MM.1S (cell line): Measurements from ENCODE around the gene STRADB.

Experiments
- DNase-seq: peaks from one replicate; pipeline ENCODE4 v3.0.0-alpha.2; 2015
- H2AFZ ChIP-seq: fragments of 300-600 bp; sonication (generic); 2 replicates; pipeline ENCODE4 v1.6.0; 2016; ENCODE audit warnings: antibody characterized with exemption, low read length
- H3F3A ChIP-seq: fragments of 300-600 bp; sonication (generic); 2 replicates; pipeline ENCODE4 v1.6.1; 2016; ENCODE audit warnings: mild to moderate bottlenecking, antibody characterized with exemption, low read length, moderate library complexity, mixed read lengths; ENCODE audit not compliant: insufficient read depth
- H3K27ac ChIP-seq: fragments of 300-600 bp; sonication (generic); 2 replicates; pipeline ENCODE4 v1.5.1; 2016; ENCODE audit warnings: mild to moderate bottlenecking, low read length
- H3K27me3 ChIP-seq: fragments of 300-600 bp; sonication (generic); replicated peaks from 2 replicates; pipeline ENCODE4 v1.6.0; 2016; ENCODE audit warnings: low read length; ENCODE audit not compliant: insufficient read depth
- H3K36me3 ChIP-seq: fragments of 300-600 bp; sonication (generic); replicated peaks from 2 replicates; pipeline ENCODE4 v1.6.1; 2016; ENCODE audit warnings: mild to moderate bottlenecking, low read length, mixed read lengths; ENCODE audit not compliant: insufficient read depth
- H3K4me1 ChIP-seq: fragments of 300-600 bp; sonication (generic); 2 replicates; pipeline ENCODE4 v1.6.1; 2016; ENCODE audit warnings: low read length, mixed read lengths
- H3K4me2 ChIP-seq: fragments of 300-600 bp; sonication (generic); 2 replicates; pipeline ENCODE4 v1.6.0; 2016; ENCODE audit warnings: low read depth, low read length
- H3K4me3 ChIP-seq: fragments of 300-600 bp; sonication (generic); 2 replicates; pipeline ENCODE4 v1.5.1; 2016; ENCODE audit warnings: low read length, mixed read lengths
- H3K79me2 ChIP-seq: fragments of 300-600 bp; sonication (generic); 2 replicates; pipeline ENCODE4 v1.6.1; 2016; ENCODE audit warnings: mixed run types, low read length, mixed read lengths
- H3K9ac ChIP-seq: fragments of 300-600 bp; sonication (generic); 2 replicates; pipeline ENCODE4 v1.6.1; 2016; ENCODE audit warnings: low read length, mixed read lengths
- H3K9me2 ChIP-seq: fragments of 300-600 bp; sonication (generic); replicated peaks from 2 replicates; pipeline ENCODE4 v1.6.1; 2016; ENCODE audit warnings: mild to moderate bottlenecking, low read length, mixed read lengths; ENCODE audit not compliant: insufficient read depth
- H3K9me3 ChIP-seq: fragments of 300-600 bp; sonication (generic); replicated peaks from 2 replicates; pipeline ENCODE4 v1.6.1; 2016; ENCODE audit warnings: mild to moderate bottlenecking, low read length, mixed read lengths; ENCODE audit not compliant: insufficient read depth
- H4K20me1 ChIP-seq: fragments of 300-600 bp; sonication (generic); 2 replicates; pipeline ENCODE4 v1.6.1; 2016; ENCODE audit warnings: mild to moderate bottlenecking, low read length, moderate library complexity, mixed read lengths; ENCODE audit not compliant: insufficient read depth
- EZH2 ChIP-seq: fragments of 300-600 bp; sonication (generic); optimal IDR thresholded peaks from 2 replicates; pipeline ENCODE3; 2017; ENCODE audit warnings: low read depth, mild to moderate bottlenecking, antibody characterized with exemption, low read length, mixed read lengths
- EZH2phosphoT487 ChIP-seq: fragments of 300-600 bp; sonication (generic); IDR thresholded peaks from 2 replicates; pipeline ENCODE4 v1.6.1; 2018; ENCODE audit warnings: antibody characterized with exemption, low read length
- TF ChIP-seq, protein P1 (sequence below): fragments of 300-600 bp; sonication (generic); IDR thresholded peaks from 2 replicates; pipeline ENCODE4 v1.5.1; 2016; ENCODE audit warnings: antibody characterized with exemption, low read length, mixed read lengths

Gene STRADB

DNA sequence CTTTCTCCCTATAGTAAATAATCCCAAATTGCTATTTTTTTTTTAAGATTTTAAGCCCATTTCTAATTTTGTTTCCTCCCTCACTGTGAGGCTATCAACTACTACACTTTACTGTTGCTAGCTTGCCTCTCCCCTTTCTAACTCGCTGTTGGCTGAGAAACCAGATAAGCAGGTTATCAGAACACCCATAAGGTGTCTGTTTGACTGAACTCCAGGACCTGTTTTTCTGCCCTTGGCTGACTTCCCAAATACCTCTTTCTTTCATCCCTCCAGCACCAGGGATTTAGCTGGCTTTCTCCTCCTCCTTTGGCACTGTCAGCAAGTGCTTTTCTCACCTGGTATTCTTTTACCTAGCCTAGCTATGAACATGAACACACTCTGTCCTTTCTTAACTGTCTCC lies 11.4 kb upstream of the STRADB start:
- no peak overlapping the region for H3K27ac ChIP-seq
- DNase-seq = no peak
- no peaks in the 10 kb centered on the region for H3F3A ChIP-seq
- H3K4me1 ChIP-seq = peaks cover 8% of the 10 kb centered on the region
- no peaks in the 10 kb centered on the region for H3K27me3 ChIP-seq
- H3K9me3 ChIP-seq = no peaks in the 10 kb centered on the region
- no peak overlapping the region for H2AFZ ChIP-seq
- no peak overlapping the region for H3K9ac ChIP-seq
- H3K4me3 ChIP-seq = no peak overlapping the region
- H4K20me1 ChIP-seq = no peaks in the 10 kb centered on the region
- TF ChIP-seq, protein P1, sequence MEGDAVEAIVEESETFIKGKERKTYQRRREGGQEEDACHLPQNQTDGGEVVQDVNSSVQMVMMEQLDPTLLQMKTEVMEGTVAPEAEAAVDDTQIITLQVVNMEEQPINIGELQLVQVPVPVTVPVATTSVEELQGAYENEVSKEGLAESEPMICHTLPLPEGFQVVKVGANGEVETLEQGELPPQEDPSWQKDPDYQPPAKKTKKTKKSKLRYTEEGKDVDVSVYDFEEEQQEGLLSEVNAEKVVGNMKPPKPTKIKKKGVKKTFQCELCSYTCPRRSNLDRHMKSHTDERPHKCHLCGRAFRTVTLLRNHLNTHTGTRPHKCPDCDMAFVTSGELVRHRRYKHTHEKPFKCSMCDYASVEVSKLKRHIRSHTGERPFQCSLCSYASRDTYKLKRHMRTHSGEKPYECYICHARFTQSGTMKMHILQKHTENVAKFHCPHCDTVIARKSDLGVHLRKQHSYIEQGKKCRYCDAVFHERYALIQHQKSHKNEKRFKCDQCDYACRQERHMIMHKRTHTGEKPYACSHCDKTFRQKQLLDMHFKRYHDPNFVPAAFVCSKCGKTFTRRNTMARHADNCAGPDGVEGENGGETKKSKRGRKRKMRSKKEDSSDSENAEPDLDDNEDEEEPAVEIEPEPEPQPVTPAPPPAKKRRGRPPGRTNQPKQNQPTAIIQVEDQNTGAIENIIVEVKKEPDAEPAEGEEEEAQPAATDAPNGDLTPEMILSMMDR = no peak
- no peaks in the 10 kb centered on the region for H3K9me2 ChIP-seq
- H3K36me3 ChIP-seq = no peaks in the 10 kb centered on the region
- peaks cover 20% of the 10 kb centered on the region for H3K79me2 ChIP-seq
- no peak overlapping the region for H3K4me2 ChIP-seq

GRCh38 chr2:201441409-201441808 lies 10.1 kb upstream of the STRADB start:
- Histone ChIP-seq H3K9ac (no peak overlapping the region), H3K27ac (no peak overlapping the region), H3K36me3 (no peaks in the 10 kb centered on the region), H3K4me1 (peaks cover 8% of the 10 kb centered on the region), H4K20me1 (no peaks in the 10 kb centered on the region), H3K4me2 (peak overlapping the region; percentile 15; the same call in 1 of the 2 replicates), H2AFZ (no peak overlapping the region), H3K9me3 (no peaks in the 10 kb centered on the region), H3K27me3 (no peaks in the 10 kb centered on the region), H3K79me2 (peaks cover 20% of the 10 kb centered on the region), H3K4me3 (no peak overlapping the region), H3F3A (no peaks in the 10 kb centered on the region), H3K9me2 (no peaks in the 10 kb centered on the region)
- no peak for DNase-seq
- TF ChIP-seq, protein P1 = no peak
- TF ChIP-seq EZH2 (no peak), EZH2phosphoT487 (no peak)

DNA sequence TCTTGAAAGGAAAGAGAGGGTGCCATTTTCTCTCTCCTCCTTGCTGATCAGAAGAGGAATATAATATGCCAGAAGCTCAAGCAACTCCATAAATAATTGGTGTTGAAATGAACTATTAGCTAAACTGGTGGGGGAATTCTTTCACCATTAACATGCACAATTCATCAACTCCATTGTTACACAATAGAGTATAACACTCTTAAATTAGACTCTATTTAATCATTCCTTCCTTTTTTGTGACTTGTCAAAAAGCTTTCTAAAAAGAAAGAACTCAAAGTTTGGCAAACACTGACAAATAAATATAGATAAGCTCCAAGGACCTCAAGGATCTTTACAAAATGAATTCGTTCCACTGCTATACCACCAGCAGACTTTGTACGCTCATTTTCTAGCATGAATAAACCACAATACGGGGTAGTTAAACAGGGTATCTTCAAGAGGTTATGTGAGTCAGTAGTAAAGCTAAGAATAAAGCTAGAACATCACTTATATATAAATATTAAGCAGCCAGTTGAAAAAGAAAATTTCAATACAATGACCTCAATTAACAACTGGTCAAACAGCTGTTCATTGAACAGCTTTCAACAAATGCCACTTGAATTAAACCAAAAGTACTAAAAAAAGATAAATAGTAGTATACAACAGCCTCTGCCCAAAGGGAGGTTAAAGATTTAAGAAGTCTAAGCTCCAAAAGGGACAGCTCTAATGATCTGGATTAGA lies 6.6 kb upstream of the STRADB start:
- no peak overlapping the region for H3K9ac ChIP-seq
- no peaks in the 10 kb centered on the region for H3K36me3 ChIP-seq
- no peak overlapping the region for H2AFZ ChIP-seq
- no peak overlapping the region for H3K4me3 ChIP-seq
- no peak overlapping the region for H3K4me2 ChIP-seq
- H4K20me1 ChIP-seq = no peaks in the 10 kb centered on the region
- H3K9me3 ChIP-seq = no peaks in the 10 kb centered on the region
- peaks cover 13% of the 10 kb centered on the region for H3K4me1 ChIP-seq
- TF ChIP-seq EZH2phosphoT487 (no peak), EZH2 (no peak)
- H3K9me2 ChIP-seq = no peaks in the 10 kb centered on the region
- H3K79me2 ChIP-seq = peaks cover 22% of the 10 kb centered on the region
- DNase-seq = no peak
- no peaks in the 10 kb centered on the region for H3K27me3 ChIP-seq
- no peaks in the 10 kb centered on the region for H3F3A ChIP-seq
- no peak overlapping the region for H3K27ac ChIP-seq

DNA sequence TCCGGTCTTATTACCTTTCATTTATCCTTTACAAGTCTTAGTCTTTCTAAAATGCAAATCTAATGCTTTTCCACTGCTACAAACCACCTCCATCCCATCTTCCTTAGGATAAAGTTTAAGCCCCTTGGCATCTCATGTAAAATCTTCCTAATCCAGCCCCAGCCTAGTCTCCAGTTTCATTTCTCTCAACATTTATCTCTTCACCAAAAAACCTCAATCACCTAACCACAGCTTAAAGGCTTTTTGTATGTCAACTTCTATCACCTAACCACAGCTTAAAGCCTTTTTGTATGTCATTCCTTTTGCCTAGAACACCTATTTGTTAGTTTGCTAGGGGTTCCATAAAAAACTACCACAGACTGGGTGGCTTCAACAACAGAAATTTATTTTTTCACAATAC lies 4.5 kb upstream of the STRADB start:
- Histone ChIP-seq H3K4me1 (0 out of 2 replicates have a peak, but pooled peaks cover 8% of the 10 kb centered on the region), H3K27ac (no peak overlapping the region), H2AFZ (no peak overlapping the region), H3K27me3 (no peaks in the 10 kb centered on the region), H4K20me1 (no peaks in the 10 kb centered on the region), H3F3A (no peaks in the 10 kb centered on the region), H3K4me2 (no peak overlapping the region), H3K36me3 (no peaks in the 10 kb centered on the region), H3K9me3 (no peaks in the 10 kb centered on the region), H3K9ac (no peak overlapping the region), H3K4me3 (no peak overlapping the region), H3K79me2 (peaks cover 27% of the 10 kb centered on the region), H3K9me2 (no peaks in the 10 kb centered on the region)
- DNase-seq = no peak
- TF ChIP-seq EZH2 (no peak), EZH2phosphoT487 (no peak)
- TF ChIP-seq, protein P1 = no peak
